Activated CD8-positive, alpha-beta memory T cell treated with anti-CD3 and anti-CD28 coated beads, Interleukin-2, amount 50 U/mL, for 24 hours (primary cell): Measurements from ENCODE around the gene GLRX.
"Not testable (repeated sequence)": the region's sequence is repeated elsewhere in the genome, so short reads cannot be mapped to it uniquely, and the experiment has no call there.

Experiments used
- DNase-seq: peaks from one replicate; pipeline ENCODE4 v3.0.0-alpha.2; 2020; ENCODE audit errors: extremely low read depth

The GLRX gene

DNA sequence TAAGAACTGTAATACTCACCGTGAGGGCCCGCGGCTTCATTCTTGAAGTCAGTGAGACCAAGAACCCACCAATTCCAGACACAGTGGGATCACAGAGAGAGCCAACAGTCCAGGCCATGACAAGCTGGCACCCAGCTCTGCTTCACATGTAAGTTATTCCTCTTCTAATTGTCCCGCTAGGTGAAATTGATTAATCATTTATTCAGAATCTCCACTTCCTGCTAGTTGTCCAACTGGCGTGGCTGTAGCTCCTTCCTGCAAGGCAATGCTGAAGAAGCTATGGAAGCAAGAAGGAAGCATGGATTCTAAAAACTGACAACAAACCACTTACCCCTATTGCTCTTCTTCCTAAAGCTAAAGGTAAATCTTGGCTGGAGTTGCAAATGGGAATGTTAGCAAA is 30.0 kb upstream of the GLRX start:
- DNase-seq: no peak

DNA sequence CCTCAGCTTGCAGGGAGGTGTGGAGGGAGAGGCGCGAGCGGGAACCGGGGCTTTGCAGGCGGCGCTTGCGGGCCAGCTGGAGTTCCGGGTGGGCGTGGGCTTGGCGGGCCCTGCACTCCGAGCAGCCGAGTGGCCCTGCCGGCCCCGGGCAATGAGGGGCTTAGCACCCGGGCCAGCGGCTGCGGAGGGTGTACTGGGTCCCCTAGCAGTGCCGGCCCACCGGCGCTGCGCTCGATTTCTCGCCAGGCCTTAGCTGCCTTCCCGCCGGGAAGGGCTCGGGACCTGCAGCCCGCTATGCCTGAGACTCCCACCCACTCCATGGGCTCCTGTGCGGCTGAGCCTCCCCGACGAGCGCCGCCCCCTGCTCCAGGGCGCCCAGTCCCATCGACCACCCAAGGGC is 28.6 kb upstream of the GLRX start:
- not testable (repeated sequence) for DNase-seq

- no peak for DNase-seq
These were observed 27.9 kb upstream of the GLRX start for GRCh38 chr5:95850391-95850894.

DNA sequence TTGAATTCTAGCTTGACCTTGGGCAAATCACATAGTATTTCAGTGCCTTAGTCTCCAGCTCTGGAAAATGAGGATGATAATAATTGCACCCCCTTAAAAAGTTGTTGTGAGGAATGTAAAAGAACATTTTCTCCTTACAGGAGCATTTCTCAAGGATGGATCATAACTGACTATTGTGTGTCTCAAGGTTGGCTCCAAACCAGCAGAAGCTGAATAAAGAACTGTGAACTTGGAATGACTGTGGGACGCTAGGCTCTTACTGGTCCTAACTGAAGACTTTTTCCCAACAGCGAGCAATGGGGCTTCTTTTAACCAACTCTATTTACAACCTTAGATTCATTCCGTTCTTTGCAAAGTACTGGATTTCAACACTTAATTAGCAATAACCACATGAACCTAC is 26.2 kb upstream of the GLRX start:
- DNase-seq: no peak

- no peak for DNase-seq
These were observed 24.7 kb upstream of the GLRX start for GRCh38 chr5:95847261-95847592.

- DNase-seq: no peak
These were observed 24.2 kb upstream of the GLRX start for GRCh38 chr5:95846554-95847260.

DNA sequence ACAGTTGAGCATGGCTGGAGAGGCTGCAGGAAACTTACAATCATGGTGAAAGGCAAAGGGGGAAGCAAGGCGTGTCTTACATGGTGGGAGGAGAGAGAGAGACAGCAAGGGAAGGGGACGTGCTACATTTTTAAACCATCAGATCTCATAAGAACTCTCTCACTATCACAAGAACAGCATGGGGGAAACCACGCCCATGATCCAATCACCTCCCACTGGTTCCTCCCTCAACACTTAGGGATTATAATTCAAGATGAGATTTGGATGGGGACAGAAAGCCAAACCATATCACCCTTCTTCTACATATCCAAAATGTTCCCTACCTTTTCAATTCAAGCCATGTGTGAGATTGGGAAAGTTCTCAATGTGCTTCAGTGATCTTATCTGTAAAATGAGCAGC is 22.9 kb upstream of the GLRX start:
- no peak for DNase-seq

GRCh38 chr5:95843733-95844223 is 21.3 kb upstream of the GLRX start:
- no peak for DNase-seq

DNA sequence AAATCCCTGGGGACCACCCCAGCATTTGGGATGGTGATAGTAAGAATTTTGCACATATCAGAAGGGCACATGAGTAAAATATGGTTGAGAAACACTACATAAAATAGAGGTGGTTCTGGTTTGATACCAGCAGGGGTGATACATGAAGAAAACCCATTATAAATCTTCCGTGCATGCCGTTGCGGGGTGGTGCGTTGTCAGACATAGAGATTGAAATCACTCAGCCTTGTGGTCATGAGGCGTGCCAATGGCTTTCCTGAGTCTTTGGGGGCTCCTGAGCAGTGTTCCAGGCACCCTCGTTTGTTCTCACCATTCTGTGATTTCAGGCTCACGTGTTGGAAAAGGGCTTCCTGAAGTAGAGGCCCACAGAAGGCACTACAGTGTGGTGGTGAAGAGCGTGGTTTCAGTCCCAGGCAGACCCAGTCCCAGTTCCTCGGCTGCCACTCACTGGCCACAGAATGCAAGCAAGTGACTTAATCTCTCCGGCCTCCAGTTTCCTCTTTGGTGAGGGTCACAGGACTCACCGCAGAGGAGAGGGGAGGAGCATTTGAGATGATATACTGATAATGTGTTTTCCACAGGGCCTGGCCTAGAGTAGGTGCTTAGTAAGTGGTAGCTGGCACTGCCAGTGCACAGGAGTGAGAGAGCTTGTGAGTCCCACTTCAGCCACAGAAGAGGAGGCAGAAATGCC is 20.5 kb upstream of the GLRX start:
- no peak for DNase-seq

DNA sequence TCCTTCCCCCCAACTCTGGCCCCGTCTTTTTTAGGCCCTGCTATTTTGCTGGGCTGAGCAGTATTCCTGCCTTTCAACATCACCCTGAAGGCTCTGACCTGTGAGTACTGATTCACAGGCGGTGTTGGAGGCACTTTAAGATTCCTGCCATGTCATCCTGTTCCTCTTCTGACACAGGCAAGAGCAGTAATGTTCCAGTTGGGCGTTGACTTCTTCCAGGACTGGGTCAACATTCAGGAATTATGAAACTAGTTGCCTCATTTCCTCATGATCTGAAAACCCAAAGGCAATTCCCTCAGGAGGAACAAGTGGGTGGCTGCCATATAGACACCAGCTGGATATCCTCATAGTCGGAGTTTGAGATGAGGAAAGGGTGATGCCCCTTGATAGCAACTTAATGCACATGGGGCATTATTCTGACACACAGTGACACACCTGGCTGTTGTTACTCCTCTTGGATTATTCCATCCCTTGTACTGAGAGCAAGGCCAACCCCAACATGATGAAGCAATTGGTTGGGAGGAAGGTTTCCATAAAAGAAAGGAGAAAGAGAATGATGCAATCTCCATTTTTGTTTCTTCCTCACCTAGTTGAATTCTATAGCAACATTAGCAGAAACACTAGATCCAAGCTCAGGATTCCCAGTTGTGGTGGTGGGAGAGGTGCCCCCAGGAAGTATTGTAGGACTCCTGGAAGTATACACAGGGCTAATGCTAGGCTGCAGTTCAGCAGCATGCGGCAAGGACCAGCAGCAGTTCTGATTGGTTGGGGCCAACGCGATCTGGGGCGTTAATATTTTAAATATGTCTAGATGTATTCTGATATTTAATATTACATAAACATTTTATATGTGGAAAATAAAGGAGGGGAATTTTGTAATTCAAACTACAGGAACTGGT is 19.6 kb upstream of the GLRX start:
- DNase-seq: no peak

- no peak for DNase-seq
These were observed 18.6 kb upstream of the GLRX start for GRCh38 chr5:95840956-95841705.

- no peak for DNase-seq
These were observed 17.1 kb upstream of the GLRX start for GRCh38 chr5:95839658-95840057.

DNA sequence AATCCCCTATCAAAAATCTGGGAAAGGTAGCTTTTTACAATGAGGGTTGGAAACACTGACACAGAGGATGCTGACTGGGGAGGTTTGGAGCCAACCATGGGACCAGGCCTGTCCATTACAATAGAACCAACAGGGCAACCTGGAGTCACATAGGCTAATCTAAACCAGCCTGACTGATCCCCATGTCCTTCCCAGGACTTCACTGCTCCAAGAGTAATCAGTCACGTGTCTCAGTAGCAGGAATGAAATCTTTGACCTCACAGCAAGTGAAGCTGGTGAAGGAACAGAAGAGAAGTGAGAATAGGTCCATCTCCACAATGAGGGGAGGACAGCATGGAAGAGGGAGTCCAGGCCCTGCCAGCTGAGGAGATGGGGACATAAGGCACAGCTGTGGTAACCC is 16.0 kb upstream of the GLRX start:
- DNase-seq: no peak

GRCh38 chr5:95838001-95838520 is 15.5 kb upstream of the GLRX start:
- no peak for DNase-seq

GRCh38 chr5:95837492-95837891 is 15.0 kb upstream of the GLRX start:
- no peak for DNase-seq

DNA sequence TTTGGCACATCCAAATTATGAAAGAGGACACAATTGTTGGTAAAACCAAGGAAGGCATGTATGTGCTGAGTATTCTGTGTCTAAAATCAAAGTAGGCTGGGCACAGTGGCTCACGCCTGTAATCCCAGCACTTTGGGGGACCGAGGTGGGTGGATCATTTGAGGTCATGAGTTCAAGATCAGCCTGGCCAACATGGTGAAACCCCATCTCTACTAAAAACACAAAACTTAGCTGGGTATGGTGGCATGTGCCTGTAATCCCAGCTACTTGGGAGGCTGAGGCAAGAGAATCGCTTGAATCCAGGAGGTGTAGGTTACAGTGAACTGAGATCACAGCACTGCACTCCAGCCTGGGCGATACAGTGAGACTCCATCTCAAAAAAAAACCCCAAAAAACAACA is 14.4 kb upstream of the GLRX start:
- DNase-seq: not testable (repeated sequence)

GRCh38 chr5:95836544-95836943 is 14.0 kb upstream of the GLRX start:
- no peak for DNase-seq

- DNase-seq: no peak
These were observed 13.3 kb upstream of the GLRX start for GRCh38 chr5:95835682-95836385.

GRCh38 chr5:95832664-95833063 is 10.1 kb upstream of the GLRX start:
- no peak for DNase-seq

DNA sequence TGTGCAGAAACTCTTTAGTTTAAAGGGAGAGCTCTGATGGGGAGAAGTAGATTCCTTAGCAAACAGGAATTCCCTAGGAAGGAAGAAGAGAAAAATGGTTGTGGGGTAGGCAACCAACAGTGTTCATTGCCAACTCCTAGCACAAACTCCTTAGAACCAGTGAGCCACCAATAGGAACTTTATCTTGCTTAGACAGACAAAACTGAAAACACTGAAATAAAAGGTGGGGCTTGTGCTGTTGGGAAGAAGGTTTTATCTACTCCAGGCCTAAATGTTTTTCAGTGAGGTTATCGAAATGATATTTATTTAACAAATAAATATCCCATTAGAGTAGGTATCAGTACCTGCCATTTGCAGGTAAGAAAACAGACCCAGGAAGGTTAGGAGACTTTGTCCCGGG is 7.7 kb upstream of the GLRX start:
- no peak for DNase-seq

GRCh38 chr5:95827892-95828246 is 5.3 kb upstream of the GLRX start:
- no peak for DNase-seq
